Suprapubic skin (tissue), 4 donors: Measurements from ENCODE around the gene MTFR2. TPM values are rescaled to one million over a fixed set of nuclear protein-coding genes. Genes with fewer than 3 reads are reported as not detected.

Source experiments
- DNase-seq, 2 donors: peaks; one replicate each; pipeline ENCODE4 v3.0.0-alpha.2; 2019; ENCODE audit warnings: low spot score in 2 of 2
- H3K27ac ChIP-seq: fragments of 200-600 bp; sonication (generic); one replicate; pipeline ENCODE4 v1.5.1; 2019
- H3K27me3 ChIP-seq: fragments of 200-600 bp; sonication (generic); one replicate; pipeline ENCODE4 v1.5.1; 2019
- H3K36me3 ChIP-seq: fragments of 200-600 bp; sonication (generic); one replicate; pipeline ENCODE4 v1.5.1; 2019
- H3K4me1 ChIP-seq: fragments of 200-600 bp; sonication (generic); one replicate; pipeline ENCODE4 v1.5.1; 2019
- H3K4me3 ChIP-seq: fragments of 200-600 bp; sonication (generic); one replicate; pipeline ENCODE4 v1.5.1; 2019; ENCODE audit warnings: mild to moderate bottlenecking
- H3K9me3 ChIP-seq: fragments of 200-600 bp; sonication (generic); one replicate; pipeline ENCODE4 v1.5.1; 2019
- CTCF ChIP-seq, 2 donors: fragments of 200-600 bp in 1 of 2; fragments of 450-650 bp in 1 of 2; sonication (generic) in 1 of 2; IDR thresholded peaks; one replicate each; pipeline ENCODE4 v1.5.1; 2016 to 2019; ENCODE audit warnings: antibody characterized with exemption in 2 of 2, mild to moderate bottlenecking in 1 of 2, moderate library complexity in 1 of 2
- EP300 ChIP-seq: sonication (generic); formaldehyde crosslinking; IDR thresholded peaks from one replicate; pipeline ENCODE4 v1.6.1; 2017; ENCODE audit warnings: antibody characterized with exemption
- POLR2A ChIP-seq, 2 donors: fragments of 450-650 bp; IDR thresholded peaks; one replicate each; pipeline ENCODE4 v1.6.1; 2017; ENCODE audit warnings: antibody characterized with exemption in 2 of 2, mild to moderate bottlenecking in 2 of 2, moderate library complexity in 2 of 2
- POLR2AphosphoS5 ChIP-seq, 3 donors: sonication (generic); formaldehyde crosslinking; IDR thresholded peaks; one replicate each; pipeline ENCODE4 v1.6.1; 2017; ENCODE audit warnings: antibody characterized with exemption in 3 of 3
- WGBS: methylation state at CpG from one replicate; pipeline ENCODE4 v1.1.5; 2018; 5-methylcytosine and 5-hydroxymethylcytosine counted together
- total RNA-seq, 4 donors: library from RNA; depleted of rRNA; stranded (reverse); fragments of >200 nt; gene quantifications; one replicate each; pipeline ENCODE4 v1.1.0, GENCODE V29; 2016

MTFR2 gene
- total RNA-seq, 4 donors from 2014 or later = 2.2 to 4.7 (median 2.4) TPM

GRCh38 chr6:136288566-136289326, 38.6 kb upstream of the MTFR2 start:
- Histone ChIP-seq H3K27me3 (no peaks in the 10 kb centered on the region), H3K27ac (peak overlapping the region; percentile 100), H3K9me3 (no peaks in the 10 kb centered on the region), H3K36me3 (no peaks in the 10 kb centered on the region), H3K4me1 (peaks cover 57% of the 10 kb centered on the region), H3K4me3 (peak overlapping the region; percentile 93)
- under 1% methylated on average over 34 of the region's 34 CpGs for WGBS
- TF ChIP-seq CTCF (IDR thresholded peaks at IDR 0.05) (peak; percentile 31 to 40), POLR2A (IDR thresholded peaks at IDR 0.05) (peak in 1 of 2 donors; percentile 51), EP300 (no peak), POLR2AphosphoS5 (IDR thresholded peaks at IDR 0.05) (peak in 1 of 3 donors; percentile 60)
- peak; percentile 93 to 95 for DNase-seq

GRCh38 chr6:136284909-136285308, 34.8 kb upstream of the MTFR2 start:
- H3K4me3 ChIP-seq = no peak overlapping the region
- TF ChIP-seq CTCF (IDR thresholded peaks at IDR 0.05) (no peak), EP300 (no peak), POLR2AphosphoS5 (IDR thresholded peaks at IDR 0.05) (no peak), POLR2A (IDR thresholded peaks at IDR 0.05) (no peak)
- DNase-seq = no peak
- H3K36me3 ChIP-seq = peaks cover 12% of the 10 kb centered on the region
- no peaks in the 10 kb centered on the region for H3K27me3 ChIP-seq
- 12% methylated on average over 2 of the region's 2 CpGs for WGBS
- H3K27ac ChIP-seq = no peak overlapping the region
- H3K4me1 ChIP-seq = peaks cover 86% of the 10 kb centered on the region
- H3K9me3 ChIP-seq = no peaks in the 10 kb centered on the region

- 66% methylated on average over 4 of the region's 4 CpGs for whole genome bisulfite sequencing
- peaks cover 86% of the 10 kb centered on the region for H3K4me1 ChIP-seq
- no peak overlapping the region for H3K27ac ChIP-seq
Measured at GRCh38 chr6:136282906-136283305, 32.8 kb upstream of the MTFR2 start.

GRCh38 chr6:136280032-136280609, 30.0 kb upstream of the MTFR2 start:
- no peak overlapping the region for H3K27ac ChIP-seq
- no peak for DNase-seq
- WGBS = 65% methylated on average over 3 of the region's 3 CpGs
- H3K4me3 ChIP-seq = no peak overlapping the region
- TF ChIP-seq CTCF (IDR thresholded peaks at IDR 0.05) = no peak
- no peak for TF ChIP-seq EP300
- no peak for TF ChIP-seq POLR2A (IDR thresholded peaks at IDR 0.05)
- TF ChIP-seq POLR2AphosphoS5 (IDR thresholded peaks at IDR 0.05) = no peak
- no peaks in the 10 kb centered on the region for H3K27me3 ChIP-seq
- peaks cover 45% of the 10 kb centered on the region for H3K36me3 ChIP-seq
- peaks cover 66% of the 10 kb centered on the region for H3K4me1 ChIP-seq
- H3K9me3 ChIP-seq = no peaks in the 10 kb centered on the region

More at GRCh38 chr6:136282906-136283305, 32.8 kb upstream of the MTFR2 start:
- Histone ChIP-seq H3K4me3 (no peak overlapping the region), H3K36me3 (peaks cover 25% of the 10 kb centered on the region), H3K9me3 (no peaks in the 10 kb centered on the region), H3K27me3 (no peaks in the 10 kb centered on the region)
- TF ChIP-seq POLR2AphosphoS5 (IDR thresholded peaks at IDR 0.05) = no peak
- no peak for TF ChIP-seq POLR2A (IDR thresholded peaks at IDR 0.05)
- TF ChIP-seq CTCF (IDR thresholded peaks at IDR 0.05) = no peak
- no peak for TF ChIP-seq EP300
- DNase-seq = no peak

- Histone ChIP-seq H3K9me3 (no peaks in the 10 kb centered on the region), H3K4me3 (no peak overlapping the region), H3K27ac (no peak overlapping the region), H3K4me1 (peaks cover 6% of the 10 kb centered on the region), H3K36me3 (peaks cover 83% of the 10 kb centered on the region), H3K27me3 (no peaks in the 10 kb centered on the region)
- no peak for DNase-seq
- 63% methylated on average over 1 of the region's 1 CpG for WGBS
- TF ChIP-seq CTCF (IDR thresholded peaks at IDR 0.05) = no peak
- no peak for TF ChIP-seq POLR2AphosphoS5 (IDR thresholded peaks at IDR 0.05)
- TF ChIP-seq POLR2A (IDR thresholded peaks at IDR 0.05) = no peak
- TF ChIP-seq EP300 = no peak
Measured at GRCh38 chr6:136274062-136274461, 24.0 kb upstream of the MTFR2 start.
